ENCODE measurements around the gene TMEFF2. TPM values are rescaled to one million over a fixed set of nuclear protein-coding genes. Genes with fewer than 3 reads are reported as not detected.

Gene TMEFF2
- total and polyA plus RNA-seq, 9 donors = 7.7 to 35.3 (median 28.2) TPM

GRCh38 chr2:192007581-192008228, 187.0 kb downstream of the TMEFF2 start:
- 91% methylated on average over 2 of the region's 5 CpGs for WGBS (ENCODE audit: insufficient coverage)
- H3K4me1 ChIP-seq (ENCODE audit: control insufficient read depth, insufficient read depth, low read length) = no peaks in the 10 kb centered on the region
- no peaks in the 10 kb centered on the region for H3K27me3 ChIP-seq (ENCODE audit: control insufficient read depth, insufficient read depth, low read length)
- no peaks in the 10 kb centered on the region for H3K36me3 ChIP-seq (ENCODE audit: control insufficient read depth, insufficient read depth, low read length)
- DNase-seq = peak; percentile 35
- no peak overlapping the region for H3K27ac ChIP-seq (ENCODE audit: low read length)
- no peaks in the 10 kb centered on the region for H3K9me3 ChIP-seq (replicated peaks; ENCODE audit: control insufficient read depth, low read depth, low read length)
- H3K4me3 ChIP-seq (ENCODE audit: low read length) = no peak overlapping the region

- WGBS (ENCODE audit: insufficient coverage) = no CpG with 5 or more reads among the region's 3 CpGs
- no peak overlapping the region for H3K27ac ChIP-seq (ENCODE audit: low read length)
- DNase-seq = no peak
Observed at GRCh38 chr2:192005211-192005610, 189.5 kb downstream of the TMEFF2 start.

DNA sequence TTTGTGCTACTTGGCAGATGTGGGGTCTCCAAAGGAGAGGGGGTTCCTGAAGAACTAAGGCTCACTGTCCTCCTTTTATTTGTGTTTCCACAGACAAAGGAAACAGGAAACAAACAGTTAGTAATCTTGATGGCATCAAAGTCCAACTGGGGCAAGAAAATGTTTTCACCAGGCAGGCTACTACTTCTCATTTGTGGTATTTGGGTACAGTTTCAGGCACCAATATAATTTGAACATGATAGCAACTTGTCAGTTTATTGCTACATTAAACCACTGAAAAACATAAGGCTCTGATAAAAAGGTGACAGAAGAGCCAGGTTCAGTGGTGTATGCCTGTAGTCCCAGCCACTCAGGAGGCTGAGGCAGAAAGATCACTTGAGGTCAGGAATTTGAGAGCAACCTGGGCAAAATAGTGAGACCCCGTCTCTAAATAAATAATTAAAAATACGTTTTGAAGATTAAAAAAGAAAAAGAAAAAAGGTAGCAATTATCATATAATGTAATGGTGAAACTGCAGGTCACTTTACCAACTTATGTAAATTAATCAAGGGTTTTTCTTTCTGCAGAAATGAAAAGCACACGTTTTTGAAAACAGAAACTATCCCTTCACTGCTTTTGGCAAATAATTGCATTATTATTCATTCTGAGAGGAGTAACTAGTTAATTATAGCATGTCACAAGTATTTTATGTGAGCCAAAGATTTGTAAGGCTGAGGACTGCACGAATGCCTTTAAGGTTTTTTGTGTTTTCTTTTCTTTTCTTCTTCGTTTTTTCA, 190.4 kb downstream of the TMEFF2 start:
- Histone ChIP-seq H3K9me3 (replicated peaks; ENCODE audit: control insufficient read depth, low read depth, low read length) (no peaks in the 10 kb centered on the region), H3K4me3 (ENCODE audit: low read length) (no peak overlapping the region), H3K36me3 (ENCODE audit: control insufficient read depth, insufficient read depth, low read length) (no peaks in the 10 kb centered on the region), H3K27me3 (ENCODE audit: control insufficient read depth, insufficient read depth, low read length) (no peaks in the 10 kb centered on the region), H3K27ac (ENCODE audit: low read length) (no peak overlapping the region), H3K4me1 (ENCODE audit: control insufficient read depth, insufficient read depth, low read length) (no peaks in the 10 kb centered on the region)
- DNase-seq = no peak
- no CpG with 5 or more reads among the region's 5 CpGs for WGBS (ENCODE audit: insufficient coverage)

More at GRCh38 chr2:192005211-192005610, 189.5 kb downstream of the TMEFF2 start:
- Histone ChIP-seq H3K27me3 (ENCODE audit: control insufficient read depth, insufficient read depth, low read length) (no peaks in the 10 kb centered on the region), H3K9me3 (replicated peaks; ENCODE audit: control insufficient read depth, low read depth, low read length) (no peaks in the 10 kb centered on the region), H3K4me1 (ENCODE audit: control insufficient read depth, insufficient read depth, low read length) (no peaks in the 10 kb centered on the region), H3K4me3 (ENCODE audit: low read length) (no peak overlapping the region), H3K36me3 (ENCODE audit: control insufficient read depth, insufficient read depth, low read length) (no peaks in the 10 kb centered on the region)

DNA sequence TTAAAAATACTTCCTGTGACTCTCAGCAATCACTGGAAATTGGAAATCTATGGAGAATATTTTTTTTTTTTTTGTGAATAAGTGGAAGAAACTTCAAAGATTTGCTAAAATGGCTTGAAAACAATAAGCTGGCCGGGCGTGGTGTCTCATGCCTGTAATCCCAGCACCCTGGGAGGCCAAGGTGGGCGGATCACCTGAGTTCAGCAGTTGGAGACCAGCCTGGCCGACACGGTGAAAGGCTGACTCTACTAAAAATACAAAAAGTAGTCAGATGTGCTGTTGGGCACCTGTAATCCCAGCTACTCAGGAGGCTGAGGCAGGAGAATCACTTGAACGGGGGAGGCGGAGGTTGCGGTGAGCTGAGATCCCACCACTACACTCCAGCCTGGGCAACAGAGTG, 192.3 kb downstream of the TMEFF2 start:
- Histone ChIP-seq H3K27ac (ENCODE audit: low read length) (no peak overlapping the region), H3K4me3 (ENCODE audit: low read length) (no peak overlapping the region), H3K27me3 (ENCODE audit: control insufficient read depth, insufficient read depth, low read length) (no peaks in the 10 kb centered on the region), H3K4me1 (ENCODE audit: control insufficient read depth, insufficient read depth, low read length) (no peaks in the 10 kb centered on the region), H3K36me3 (ENCODE audit: control insufficient read depth, insufficient read depth, low read length) (no peaks in the 10 kb centered on the region), H3K9me3 (replicated peaks; ENCODE audit: control insufficient read depth, low read depth, low read length) (no peaks in the 10 kb centered on the region)
- 100% methylated on average over 2 of the region's 8 CpGs for WGBS (ENCODE audit: insufficient coverage)
- DNase-seq = no peak

DNA sequence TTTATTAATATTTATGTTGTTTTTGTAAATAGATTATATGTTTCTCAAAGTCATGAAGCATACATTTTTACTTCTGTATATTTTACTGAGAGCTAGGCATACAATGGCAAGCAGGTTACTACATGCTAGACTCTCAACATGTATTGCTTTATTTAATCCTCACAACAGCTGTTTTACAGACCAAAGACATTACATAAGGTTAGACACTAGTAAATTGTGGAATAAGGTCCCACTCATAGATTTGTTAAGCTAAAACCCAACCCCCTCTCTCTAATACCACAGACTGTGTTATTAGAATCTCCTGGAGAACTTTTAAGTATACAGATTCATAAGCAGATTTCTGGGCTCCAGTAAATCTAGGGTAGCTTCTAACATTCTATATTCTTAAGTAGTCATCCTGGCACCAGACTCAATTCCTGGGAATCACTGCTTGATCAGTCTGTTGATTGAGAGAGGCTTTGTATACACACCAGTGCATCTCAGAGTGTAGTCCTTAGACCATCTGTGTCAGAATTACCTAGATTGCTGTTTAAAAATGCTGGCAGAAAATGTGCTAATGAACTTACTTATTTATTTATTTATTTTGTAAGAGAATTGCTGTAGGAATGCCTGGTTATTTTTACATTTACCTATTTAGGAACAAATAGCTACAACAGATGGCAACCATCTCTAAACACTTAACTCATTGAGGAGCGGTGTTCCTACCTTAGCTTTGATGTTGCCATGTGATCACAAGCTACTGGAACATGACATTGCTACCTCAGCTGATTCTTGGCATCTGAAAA, 194.3 kb downstream of the TMEFF2 start:
- H3K4me1 ChIP-seq (ENCODE audit: control insufficient read depth, insufficient read depth, low read length) = no peaks in the 10 kb centered on the region
- H3K4me3 ChIP-seq (ENCODE audit: low read length) = no peak overlapping the region
- WGBS (ENCODE audit: insufficient coverage) = no CpG with 5 or more reads among the region's 1 CpG
- H3K27ac ChIP-seq (ENCODE audit: low read length) = no peak overlapping the region
- DNase-seq = no peak
- no peaks in the 10 kb centered on the region for H3K36me3 ChIP-seq (ENCODE audit: control insufficient read depth, insufficient read depth, low read length)
- H3K27me3 ChIP-seq (ENCODE audit: control insufficient read depth, insufficient read depth, low read length) = no peaks in the 10 kb centered on the region
- H3K9me3 ChIP-seq (replicated peaks; ENCODE audit: control insufficient read depth, low read depth, low read length) = no peaks in the 10 kb centered on the region

DNA sequence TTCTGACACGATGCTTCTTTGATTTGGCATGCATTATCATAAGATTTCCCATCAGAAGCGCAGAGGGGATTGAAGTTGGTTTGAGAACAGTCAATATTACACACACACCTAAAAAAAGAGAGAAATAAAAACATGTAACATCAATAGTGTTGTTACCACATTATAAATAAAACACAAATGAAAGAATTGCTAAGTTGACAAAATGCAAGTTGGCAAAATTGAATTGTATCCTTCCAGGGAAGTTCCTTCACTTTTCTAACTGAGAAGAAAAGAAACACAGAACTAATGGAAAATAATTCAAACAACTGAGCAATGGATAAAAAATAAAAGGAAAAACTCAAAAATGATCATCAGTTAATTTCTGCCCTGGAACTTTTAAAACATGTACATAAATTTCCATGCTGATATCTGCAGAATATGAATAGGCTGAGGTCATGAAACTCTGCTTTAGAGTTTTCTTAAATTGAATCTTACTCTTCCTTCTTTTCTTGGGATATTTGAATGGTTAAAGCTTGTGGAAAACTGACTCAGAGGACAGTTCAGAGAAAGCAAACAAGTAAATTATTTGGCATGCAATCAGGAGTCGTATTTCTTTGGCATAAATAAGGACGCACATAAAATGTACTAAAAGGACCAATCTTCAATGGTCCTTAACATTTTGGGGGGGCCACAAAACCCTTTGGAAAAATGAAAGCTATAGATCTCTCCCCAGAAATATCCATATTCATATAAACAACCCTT, 195.5 kb downstream of the TMEFF2 start:
- H3K4me3 ChIP-seq (ENCODE audit: low read length) = no peak overlapping the region

DNA sequence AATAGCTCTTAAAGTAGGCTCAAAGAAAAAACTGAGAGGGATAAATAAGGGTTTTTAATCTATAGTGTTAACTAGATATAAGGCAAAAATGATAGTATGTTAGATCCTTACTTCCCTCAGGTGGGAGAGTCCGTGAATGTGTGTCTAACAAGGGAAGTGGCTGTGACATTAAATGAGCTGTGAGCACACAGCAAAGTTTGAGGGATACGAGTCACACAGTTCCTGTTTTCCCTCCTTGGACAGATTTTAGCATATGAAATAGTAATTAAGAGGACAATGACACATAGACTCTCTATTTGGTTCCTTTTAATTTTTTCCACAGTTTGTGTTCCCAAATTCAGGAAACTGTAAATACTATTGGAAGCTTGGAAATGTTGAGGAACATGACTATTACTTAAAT, 199.4 kb downstream of the TMEFF2 start:
- H3K27ac ChIP-seq (ENCODE audit: low read length) = peak overlapping the region; percentile 33
- DNase-seq = peak; percentile 27
- WGBS (ENCODE audit: insufficient coverage) = no CpG with 5 or more reads among the region's 2 CpGs

More for the DNA sequence above, 195.5 kb downstream of the TMEFF2 start:
- no CpG with 5 or more reads among the region's 4 CpGs for WGBS (ENCODE audit: insufficient coverage)
- Histone ChIP-seq H3K36me3 (ENCODE audit: control insufficient read depth, insufficient read depth, low read length) (no peaks in the 10 kb centered on the region), H3K9me3 (replicated peaks; ENCODE audit: control insufficient read depth, low read depth, low read length) (no peaks in the 10 kb centered on the region), H3K27me3 (ENCODE audit: control insufficient read depth, insufficient read depth, low read length) (no peaks in the 10 kb centered on the region), H3K4me1 (ENCODE audit: control insufficient read depth, insufficient read depth, low read length) (no peaks in the 10 kb centered on the region), H3K27ac (ENCODE audit: low read length) (no peak overlapping the region)
- DNase-seq = peak; percentile 76

GRCh38 chr2:191994749-191995148, 200.0 kb downstream of the TMEFF2 start:
- Histone ChIP-seq H3K4me1 (ENCODE audit: control insufficient read depth, insufficient read depth, low read length) (no peaks in the 10 kb centered on the region), H3K27me3 (ENCODE audit: control insufficient read depth, insufficient read depth, low read length) (no peaks in the 10 kb centered on the region), H3K27ac (ENCODE audit: low read length) (peak overlapping the region; percentile 33), H3K9me3 (replicated peaks; ENCODE audit: control insufficient read depth, low read depth, low read length) (no peaks in the 10 kb centered on the region), H3K36me3 (ENCODE audit: control insufficient read depth, insufficient read depth, low read length) (no peaks in the 10 kb centered on the region), H3K4me3 (ENCODE audit: low read length) (no peak overlapping the region)
- DNase-seq = no peak
- WGBS (ENCODE audit: insufficient coverage) = no CpG with 5 or more reads among the region's 2 CpGs

More for the DNA sequence above, 199.4 kb downstream of the TMEFF2 start:
- Histone ChIP-seq H3K27me3 (ENCODE audit: control insufficient read depth, insufficient read depth, low read length) (no peaks in the 10 kb centered on the region), H3K4me3 (ENCODE audit: low read length) (no peak overlapping the region), H3K36me3 (ENCODE audit: control insufficient read depth, insufficient read depth, low read length) (no peaks in the 10 kb centered on the region), H3K9me3 (replicated peaks; ENCODE audit: control insufficient read depth, low read depth, low read length) (no peaks in the 10 kb centered on the region), H3K4me1 (ENCODE audit: control insufficient read depth, insufficient read depth, low read length) (no peaks in the 10 kb centered on the region)

- no peak for DNase-seq
- peaks cover 4% of the 10 kb centered on the region for H3K36me3 ChIP-seq (ENCODE audit: control insufficient read depth, insufficient read depth, low read length)
- no peaks in the 10 kb centered on the region for H3K27me3 ChIP-seq (ENCODE audit: control insufficient read depth, insufficient read depth, low read length)
- H3K4me1 ChIP-seq (ENCODE audit: control insufficient read depth, insufficient read depth, low read length) = no peaks in the 10 kb centered on the region
- 78% methylated on average over 2 of the region's 5 CpGs for WGBS (ENCODE audit: insufficient coverage)
- H3K27ac ChIP-seq (ENCODE audit: low read length) = no peak overlapping the region
- H3K9me3 ChIP-seq (replicated peaks; ENCODE audit: control insufficient read depth, low read depth, low read length) = no peaks in the 10 kb centered on the region
- no peak overlapping the region for H3K4me3 ChIP-seq (ENCODE audit: low read length)
Observed at GRCh38 chr2:191991442-191991841, 203.3 kb downstream of the TMEFF2 start.
